WTC11 (cell line): Measurements from ENCODE around the gene FBXO31. TPM values are rescaled to one million over a fixed set of nuclear protein-coding genes. Genes with fewer than 3 reads are reported as not detected.

ENCODE experiments used
- ATAC-seq: fragments of 200-7000 bp; cut with Tn5 transposase; 2 replicates; pipeline ENCODE4 v1.10.0; 2021; ENCODE audit warnings: mild to moderate bottlenecking, moderate library complexity
- CTCF ChIA-PET: fragments of 300-600 bp; sonication (Branson Sonifier 250); formaldehyde crosslinking; loops from one replicate; lab custom pipeline; 2021; ENCODE audit warnings: antibody characterized with exemption; lab: Charles Lee
- POLR2A ChIA-PET: fragments of 350-600 bp; sonication (Branson Sonifier 250); formaldehyde crosslinking; loops from one replicate; lab custom pipeline; 2021; ENCODE audit warnings: antibody characterized with exemption; lab: Charles Lee
- DNase-seq: peaks from one replicate; pipeline ENCODE4 v3.0.0; 2021; ENCODE audit warnings: low spot score
- H3K27ac Mint-ChIP-seq: 2 replicates; pipeline ENCODE4 v1.8.0; 2021; ENCODE audit warnings: mixed read lengths
- H3K27me3 Mint-ChIP-seq: 2 replicates; pipeline ENCODE4 v1.8.0; 2021; ENCODE audit warnings: low read depth, mild to moderate bottlenecking, moderate library complexity, mixed read lengths
- H3K36me3 Mint-ChIP-seq: 2 replicates; pipeline ENCODE4 v1.8.0; 2021; ENCODE audit warnings: mixed read lengths
- H3K4me1 Mint-ChIP-seq: 2 replicates; pipeline ENCODE4 v1.8.0; 2022; ENCODE audit warnings: mixed read lengths
- H3K4me3 Mint-ChIP-seq: 2 replicates; pipeline ENCODE4 v1.8.0; 2021; ENCODE audit warnings: mild to moderate bottlenecking, moderate library complexity, mixed read lengths
- H3K9me3 Mint-ChIP-seq: 2 replicates; pipeline ENCODE4 v1.8.0; 2021; ENCODE audit warnings: mixed read lengths
- ATF6 ChIP-seq: sonication (generic); formaldehyde crosslinking; IDR thresholded peaks from 2 replicates; pipeline ENCODE4 v1.8.1; 2023; ENCODE audit warnings: mild to moderate bottlenecking, missing genetic modification reagents
- CREM ChIP-seq: sonication (generic); formaldehyde crosslinking; IDR thresholded peaks from 2 replicates; pipeline ENCODE4 v1.8.1; 2022; ENCODE audit warnings: mild to moderate bottlenecking, missing genetic modification reagents, moderate library complexity
- ESRRA ChIP-seq: sonication (generic); formaldehyde crosslinking; IDR thresholded peaks from 2 replicates; pipeline ENCODE4 v1.8.1; 2022; ENCODE audit warnings: mild to moderate bottlenecking, missing genetic modification reagents, borderline replicate concordance
- FOXJ3 ChIP-seq: sonication (generic); formaldehyde crosslinking; IDR thresholded peaks from 2 replicates; pipeline ENCODE4 v1.9.0; 2021; ENCODE audit warnings: missing genetic modification reagents, mild to moderate bottlenecking, borderline replicate concordance
- GRHL2 ChIP-seq: fragments of 250-450 bp; sonication (Bioruptor Pico); IDR thresholded peaks from 2 replicates; pipeline ENCODE4 v1.8.0; 2022; ENCODE audit warnings: mild to moderate bottlenecking, moderate library complexity; ENCODE audit not compliant: insufficient replicate concordance, severe bottlenecking
- JAZF1 ChIP-seq: fragments of 250-450 bp; sonication (Bioruptor Pico); IDR thresholded peaks from 2 replicates; pipeline ENCODE4 v1.9.0; 2021; ENCODE audit warnings: moderate library complexity, mild to moderate bottlenecking, inconsistent platforms
- JUN ChIP-seq: sonication (generic); formaldehyde crosslinking; IDR thresholded peaks from 2 replicates; pipeline ENCODE4 v1.8.0; 2023; ENCODE audit warnings: mild to moderate bottlenecking, missing genetic modification reagents
- KAT7 ChIP-seq: sonication (generic); formaldehyde crosslinking; IDR thresholded peaks from 2 replicates; pipeline ENCODE4 v1.8.1; 2023; ENCODE audit warnings: missing genetic modification reagents, mild to moderate bottlenecking, borderline replicate concordance
- MLX ChIP-seq: sonication (generic); formaldehyde crosslinking; IDR thresholded peaks from 2 replicates; pipeline ENCODE4 v1.8.1; 2023; ENCODE audit warnings: mild to moderate bottlenecking, missing genetic modification reagents, moderate library complexity
- MXD4 ChIP-seq: fragments of 250-450 bp; sonication (Bioruptor Pico); IDR thresholded peaks from 2 replicates; pipeline ENCODE4 v1.8.0; 2021; ENCODE audit warnings: mild to moderate bottlenecking, moderate library complexity, borderline replicate concordance
- MYBL2 ChIP-seq: sonication (generic); formaldehyde crosslinking; IDR thresholded peaks from 2 replicates; pipeline ENCODE4 v1.8.1; 2023; ENCODE audit warnings: mild to moderate bottlenecking, moderate library complexity, missing genetic modification reagents
- NFATC4 ChIP-seq: fragments of 250-450 bp; sonication (Bioruptor Pico); IDR thresholded peaks from 2 replicates; pipeline ENCODE4 v1.9.0; 2021; ENCODE audit warnings: mild to moderate bottlenecking
- NR3C1 ChIP-seq: sonication (generic); formaldehyde crosslinking; conservative IDR thresholded peaks from 2 replicates; pipeline ENCODE4 v1.8.1; 2023; ENCODE audit warnings: low read depth, mild to moderate bottlenecking, missing genetic modification reagents
- PRRX2 ChIP-seq: fragments of 250-450 bp; sonication (Bioruptor Pico); IDR thresholded peaks from 2 replicates; pipeline ENCODE4 v1.8.0; 2021; ENCODE audit warnings: mild to moderate bottlenecking
- RORB ChIP-seq: fragments of 250-450 bp; sonication (Bioruptor Pico); IDR thresholded peaks from 2 replicates; pipeline ENCODE4 v1.9.0; 2021; ENCODE audit warnings: mild to moderate bottlenecking
- SMAD3 ChIP-seq: sonication (generic); formaldehyde crosslinking; IDR thresholded peaks from 2 replicates; pipeline ENCODE4 v1.8.0; 2022; ENCODE audit warnings: missing genetic modification reagents, mild to moderate bottlenecking, borderline replicate concordance
- USF1 ChIP-seq: sonication (generic); formaldehyde crosslinking; IDR thresholded peaks from 2 replicates; pipeline ENCODE4 v1.8.0; 2022; ENCODE audit warnings: mild to moderate bottlenecking, missing genetic modification reagents
- ZMAT4 ChIP-seq: fragments of 250-450 bp; sonication (Bioruptor Pico); IDR thresholded peaks from 2 replicates; pipeline ENCODE4 v1.9.0; 2021; ENCODE audit warnings: mild to moderate bottlenecking
- ZNF219 ChIP-seq: sonication (generic); formaldehyde crosslinking; IDR thresholded peaks from 2 replicates; pipeline ENCODE4 v1.8.0; 2023; ENCODE audit warnings: missing genetic modification reagents, mild to moderate bottlenecking, borderline replicate concordance
- ZNF416 ChIP-seq: fragments of 250-450 bp; sonication (Bioruptor Pico); IDR thresholded peaks from 2 replicates; pipeline ENCODE4 v1.9.0; 2021; ENCODE audit warnings: mild to moderate bottlenecking, inconsistent platforms
- ZNF512 ChIP-seq: sonication (generic); formaldehyde crosslinking; IDR thresholded peaks from 2 replicates; pipeline ENCODE4 v1.8.1; 2022; ENCODE audit warnings: missing genetic modification reagents, borderline replicate concordance
- total RNA-seq: library from RNA; stranded (reverse); gene quantifications from 3 replicates; pipeline ENCODE4 v1.2.3, GENCODE V29; 2021

FBXO31 gene
- total RNA-seq, 1 experiment from 2014 or later = 22.6 TPM

GRCh38 chr16:87308826-87309225 lies 74.8 kb downstream of the FBXO31 start (continued):
- no peak for TF ChIP-seq JAZF1 (CRISPR knock-in tag)
- TF ChIP-seq NFATC4 (CRISPR knock-in tag) = no peak
- TF ChIP-seq ESRRA (CRISPR knock-in tag) = no peak
- TF ChIP-seq ZMAT4 (CRISPR knock-in tag) = no peak
- no peak for TF ChIP-seq NR3C1
- TF ChIP-seq GRHL2 (CRISPR knock-in tag) = no peak

- POLR2A ChIA-PET = no interaction called here
- Mint-ChIP-seq H3K27ac (no peak overlapping the region), H3K27me3 (peaks cover 5% of the 10 kb centered on the region), H3K36me3 (peaks cover 9% of the 10 kb centered on the region), H3K4me3 (no peak overlapping the region), H3K4me1 (peaks cover 16% of the 10 kb centered on the region), H3K9me3 (peaks cover 6% of the 10 kb centered on the region)
- DNase-seq = no peak
- TF ChIP-seq MYBL2 (CRISPR knock-in tag) = no peak
- no peak for TF ChIP-seq ZNF416 (CRISPR knock-in tag)
- no peak for TF ChIP-seq SMAD3 (CRISPR knock-in tag)
- TF ChIP-seq RORB = no peak
- TF ChIP-seq MLX (CRISPR knock-in tag) = no peak
- TF ChIP-seq ZNF512 (CRISPR knock-in tag) = no peak
- TF ChIP-seq ATF6 (CRISPR knock-in tag) = no peak
- TF ChIP-seq ZNF219 (CRISPR knock-in tag) = no peak
- TF ChIP-seq KAT7 = no peak
- no peak for TF ChIP-seq MXD4 (CRISPR knock-in tag)
- TF ChIP-seq USF1 = no peak
- TF ChIP-seq, all 79 proteins: peak for 0
- no peak for ATAC-seq
- CTCF ChIA-PET = interaction anchor here (1.2 to 1.4 kb wide), 2 partner anchors 9 kb away, joined by 4 to 7 read pairs; no protein-coding TSS in a partner anchor
Measured at GRCh38 chr16:87306516-87306915, 77.1 kb downstream of the FBXO31 start.

- H3K9me3 Mint-ChIP-seq = peaks cover 6% of the 10 kb centered on the region
- POLR2A ChIA-PET = no interaction called here
- H3K4me1 Mint-ChIP-seq = peaks cover 16% of the 10 kb centered on the region
- ATAC-seq (peak; percentile 91), DNase-seq (peak; percentile 49)
- CTCF ChIA-PET = interaction anchor here (0.6 to 1.4 kb wide), 8 partner anchors 8 to 242 kb away, joined by 3 to 7 read pairs (median 4); no protein-coding TSS in a partner anchor
- H3K27me3 Mint-ChIP-seq = peaks cover 5% of the 10 kb centered on the region
- no peak overlapping the region for H3K27ac Mint-ChIP-seq
- peaks cover 9% of the 10 kb centered on the region for H3K36me3 Mint-ChIP-seq
- TF ChIP-seq JUN (no peak), FOXJ3 (CRISPR knock-in tag) (no peak), PRRX2 (CRISPR knock-in tag) (no peak), CREM (CRISPR knock-in tag) (no peak)
- no peak overlapping the region for H3K4me3 Mint-ChIP-seq
Measured at GRCh38 chr16:87305505-87306391, 77.8 kb downstream of the FBXO31 start.
